ENCODE results near the gene SNCG.
"Not testable (repeated sequence)": the region's sequence is repeated elsewhere in the genome, so short reads cannot be mapped to it uniquely, and the experiment has no call there.

The SNCG gene

DNA sequence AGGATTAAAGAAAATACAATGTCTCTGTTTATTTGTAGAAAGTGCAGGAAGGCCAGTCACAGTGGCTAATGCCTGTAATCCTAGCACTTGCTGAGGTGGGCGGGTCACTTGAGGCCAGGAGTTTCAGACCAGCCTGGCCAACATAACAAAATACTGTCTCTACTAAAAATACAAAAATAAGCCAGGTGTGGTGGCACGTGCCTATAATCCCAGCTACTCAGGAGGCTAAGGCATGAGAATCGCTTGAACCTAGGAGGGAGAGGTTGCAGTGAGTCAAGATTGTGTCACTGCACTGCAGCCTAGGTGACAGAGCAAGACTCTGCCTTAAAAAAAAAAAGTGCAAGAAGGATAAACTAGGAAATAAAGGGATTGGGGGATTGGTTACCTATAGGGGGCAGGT, 20.1 kb downstream of the SNCG start:
- not testable (repeated sequence) for DNase-seq (ENCODE audit: low read depth)

GRCh38 chr10:86979296-86979818, 21.0 kb downstream of the SNCG start:
- no peak for DNase-seq (ENCODE audit: low read depth)

DNA sequence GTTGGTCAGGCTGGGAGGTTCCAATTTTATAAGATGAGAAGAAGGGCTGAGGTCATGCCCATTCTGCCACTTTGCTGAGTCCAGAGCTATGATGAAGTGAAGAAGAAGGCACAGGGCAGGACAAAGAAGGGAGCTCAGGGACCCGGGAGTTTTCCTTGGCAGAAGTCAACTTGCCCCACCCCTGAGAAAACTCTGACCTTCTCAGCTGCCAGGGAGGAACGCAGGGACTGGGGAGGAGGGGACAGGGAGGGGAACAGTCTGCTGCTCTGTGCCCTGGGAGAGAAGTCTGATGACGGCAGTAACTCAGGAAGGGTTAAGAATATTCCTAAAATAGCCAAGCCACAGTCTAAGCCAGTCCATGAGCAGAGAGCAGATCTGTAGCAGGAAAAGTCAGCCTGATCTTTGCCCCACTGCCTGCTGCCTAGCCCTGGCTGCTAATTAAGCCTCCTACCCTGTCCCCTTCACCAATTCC, 21.6 kb downstream of the SNCG start:
- no peak for DNase-seq (ENCODE audit: low read depth)

GRCh38 chr10:86981020-86981419, 22.6 kb downstream of the SNCG start:
- DNase-seq (ENCODE audit: low read depth), result not testable (repeated sequence)

DNA sequence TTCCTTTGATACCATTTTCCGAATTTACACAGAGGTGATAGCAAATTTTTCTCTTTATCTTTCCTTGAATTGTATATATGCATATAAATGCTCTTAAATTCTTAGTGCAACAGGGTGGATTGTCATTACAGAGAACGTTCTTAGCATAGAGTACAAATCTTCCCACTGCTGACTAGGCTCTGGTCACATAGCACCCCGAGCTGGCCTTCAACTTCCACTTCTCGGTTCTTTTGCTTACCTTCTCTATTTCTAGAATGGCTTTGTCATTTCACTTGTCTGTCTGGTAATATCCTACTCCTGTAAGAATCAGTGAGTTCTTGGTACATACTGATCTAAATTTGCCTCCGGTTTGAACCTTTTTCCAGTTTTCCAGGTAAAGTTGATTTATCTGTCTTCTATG, 23.3 kb downstream of the SNCG start:
- DNase-seq (ENCODE audit: low read depth), result no peak

DNA sequence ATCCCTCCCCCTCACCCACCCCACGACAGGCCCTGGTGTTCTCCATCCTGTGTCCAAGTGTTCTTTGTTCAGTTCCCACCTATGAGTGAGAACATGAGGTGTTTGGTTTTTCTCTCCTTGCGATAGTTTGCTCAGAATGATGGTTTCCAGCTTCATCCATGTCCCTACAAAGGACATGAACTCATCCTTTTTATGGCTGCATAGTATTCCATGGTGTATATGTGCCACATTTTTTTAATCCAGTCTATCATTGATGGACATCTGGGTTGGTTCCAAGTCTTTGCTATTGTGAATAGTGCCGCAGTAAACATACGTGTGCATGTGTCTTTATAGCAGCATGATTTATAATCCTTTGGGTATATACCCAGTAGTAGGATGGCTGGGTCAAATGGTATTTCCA, 26.1 kb downstream of the SNCG start:
- not testable (repeated sequence) for DNase-seq (ENCODE audit: low read depth)

GRCh38 chr10:86988520-86988919, 30.1 kb downstream of the SNCG start:
- DNase-seq (ENCODE audit: low read depth), result no peak

DNA sequence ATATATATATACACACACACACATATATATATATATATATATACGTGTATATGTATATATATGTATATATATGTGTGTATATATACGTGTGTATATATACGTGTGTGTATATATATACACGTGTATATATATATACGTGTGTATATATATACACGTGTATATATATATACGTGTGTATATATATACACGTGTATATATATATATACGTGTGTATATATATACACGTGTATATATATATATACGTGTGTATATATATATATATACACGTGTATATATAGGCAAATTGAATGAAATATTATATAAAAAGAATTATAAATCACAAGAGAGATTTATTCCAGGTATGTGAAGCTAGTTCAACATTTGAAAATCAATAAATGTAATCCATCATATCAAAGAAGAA, 33.0 kb downstream of the SNCG start:
- not testable (repeated sequence) for DNase-seq (ENCODE audit: low read depth)

DNA sequence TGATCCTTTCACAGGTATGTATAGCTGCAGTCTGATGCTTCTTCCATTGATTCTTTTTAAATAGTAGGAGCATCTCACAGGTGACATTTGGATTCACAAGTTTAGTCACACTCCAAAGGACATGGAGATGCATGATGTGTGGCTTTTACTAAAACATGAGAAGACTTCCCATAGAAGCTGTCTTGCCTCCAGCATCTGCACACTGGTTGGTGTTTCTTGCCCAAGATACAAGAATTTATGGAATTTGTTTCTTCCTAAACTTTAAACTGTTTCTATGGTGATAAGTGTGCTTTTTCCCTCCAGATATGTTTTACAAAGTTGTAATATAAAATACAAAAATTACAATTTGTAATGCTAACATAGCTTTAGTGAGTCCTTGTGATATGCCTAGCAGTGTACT, 34.1 kb downstream of the SNCG start:
- DNase-seq (ENCODE audit: low read depth), result no peak

DNA sequence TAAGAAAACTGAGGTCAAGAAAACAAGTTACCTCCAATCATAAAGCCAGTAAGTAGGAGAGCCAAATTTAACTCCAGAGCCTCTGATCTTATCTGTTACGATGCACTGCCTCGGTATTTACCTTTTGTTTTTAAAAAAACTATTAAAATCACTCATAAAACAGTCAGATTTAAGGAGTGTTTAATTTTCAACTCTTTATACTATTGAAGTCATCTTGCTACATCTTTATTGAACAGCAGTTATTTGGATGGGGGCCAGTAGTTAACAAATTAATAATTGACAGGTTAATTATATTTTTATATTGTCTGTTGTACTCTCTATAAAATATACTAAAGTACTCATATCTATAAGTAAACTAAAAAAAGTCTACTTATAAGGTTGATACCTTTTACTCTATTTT, 34.5 kb downstream of the SNCG start:
- DNase-seq (ENCODE audit: low read depth), result no peak

DNA sequence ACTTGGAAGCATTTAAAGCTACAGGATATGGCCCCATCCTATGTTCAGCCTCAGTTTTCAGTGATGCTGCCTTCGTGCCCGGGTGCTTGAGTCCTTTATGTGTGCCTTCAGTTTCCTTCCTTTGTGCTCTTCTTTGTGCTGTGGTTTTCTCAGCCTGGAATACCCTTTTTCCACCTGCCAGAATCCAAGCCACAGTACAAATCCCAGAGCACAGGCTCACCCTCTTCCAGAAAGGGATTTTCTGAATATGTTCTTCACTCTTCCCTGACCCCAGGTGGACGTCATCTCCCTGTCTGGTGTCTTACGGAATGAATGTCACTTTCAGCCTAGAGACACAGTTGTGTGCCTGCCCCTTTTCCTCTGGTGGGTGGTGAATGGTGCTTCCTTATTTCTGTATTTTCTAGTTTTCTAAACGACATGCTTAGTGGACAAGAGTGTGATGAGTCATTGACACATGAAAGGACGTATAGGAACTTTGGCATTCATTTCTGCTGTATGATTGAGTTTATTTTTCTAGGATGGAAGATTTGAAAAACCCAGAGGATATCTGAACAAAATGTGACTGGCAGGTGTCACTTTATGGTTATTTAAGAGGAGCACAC, 41.5 kb downstream of the SNCG start:
- DNase-seq (ENCODE audit: low read depth), result not testable (repeated sequence)

- no peak for DNase-seq (ENCODE audit: low read depth)
Observed at GRCh38 chr10:87000491-87000890, 42.1 kb downstream of the SNCG start.

DNA sequence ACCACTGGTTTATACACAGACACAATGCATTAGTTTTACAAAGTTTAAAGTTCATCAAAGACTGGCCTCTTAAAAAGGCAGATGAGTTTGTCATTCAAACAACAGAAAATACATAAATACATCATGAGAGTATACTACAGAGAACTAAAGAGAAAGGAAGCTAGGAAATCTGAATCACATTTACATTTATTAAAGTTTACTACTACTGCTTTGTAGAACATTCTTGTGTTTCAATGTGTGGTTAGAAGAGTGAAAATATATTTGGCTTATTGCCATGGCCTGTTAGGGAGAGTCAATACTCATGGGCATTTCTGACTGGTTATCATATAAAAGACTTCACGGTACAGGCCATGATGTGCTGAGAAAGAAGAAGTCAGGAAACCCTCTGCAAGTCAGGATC, 48.7 kb downstream of the SNCG start:
- DNase-seq (ENCODE audit: low read depth), result not testable (repeated sequence)

- DNase-seq (ENCODE audit: low read depth), result not testable (repeated sequence)
Observed at GRCh38 chr10:87007674-87008073, 49.3 kb downstream of the SNCG start.

DNA sequence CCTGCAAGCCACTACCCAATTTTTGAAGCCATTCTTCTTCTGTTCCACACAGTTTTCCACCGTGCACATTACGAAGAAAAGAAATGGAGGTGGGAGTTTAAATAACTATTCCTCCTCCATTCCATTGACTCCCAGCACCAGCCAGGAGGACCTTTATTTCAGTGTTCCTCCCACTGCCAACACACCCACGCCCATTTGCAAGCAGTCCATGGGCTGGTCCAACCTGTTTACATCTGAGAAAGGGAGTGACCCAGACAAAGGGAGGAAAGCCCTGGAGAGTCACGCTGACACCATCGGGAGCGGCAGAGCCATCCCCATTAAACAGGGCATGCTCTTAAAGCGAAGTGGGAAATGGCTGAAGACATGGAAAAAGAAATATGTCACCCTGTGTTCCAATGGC, 49.9 kb downstream of the SNCG start:
- not testable (repeated sequence) for DNase-seq (ENCODE audit: low read depth)

DNA sequence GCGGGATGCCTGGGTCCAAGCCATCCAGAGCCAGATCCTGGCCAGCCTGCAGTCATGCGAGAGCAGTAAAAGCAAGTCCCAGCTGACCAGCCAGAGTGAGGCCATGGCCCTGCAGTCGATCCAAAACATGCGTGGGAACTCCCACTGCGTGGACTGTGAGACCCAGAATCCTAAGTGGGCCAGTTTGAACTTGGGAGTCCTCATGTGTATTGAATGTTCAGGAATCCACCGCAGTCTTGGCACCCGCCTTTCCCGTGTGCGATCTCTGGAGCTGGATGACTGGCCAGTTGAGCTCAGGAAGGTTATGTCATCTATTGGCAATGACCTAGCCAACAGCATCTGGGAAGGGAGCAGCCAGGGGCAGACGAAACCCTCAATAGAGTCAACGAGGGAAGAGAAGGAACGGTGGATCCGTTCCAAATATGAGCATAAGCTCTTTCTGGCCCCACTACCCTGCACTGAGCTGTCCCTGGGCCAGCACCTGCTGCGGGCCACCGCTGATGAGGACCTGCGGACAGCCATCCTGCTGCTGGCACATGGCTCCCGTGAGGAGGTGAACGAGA, 50.8 kb downstream of the SNCG start:
- DNase-seq (ENCODE audit: low read depth), result not testable (repeated sequence)
